T-helper 2 cell treated with Interferon-gamma antibody and Interleukin-4, amounts not matched to agents 5 μg/mL and 100 μg/mL, for 36 hours (primary cell): Measurements from ENCODE around the gene FAM78A.

Experiments used
- DNase-seq: peaks from one replicate; pipeline ENCODE4 v3.0.0; 2021; ENCODE audit warnings: low spot score
- H3K27ac Mint-ChIP-seq: one replicate; pipeline ENCODE4 v1.8.0; 2021; ENCODE audit warnings: mild to moderate bottlenecking, mixed read lengths
- H3K27me3 Mint-ChIP-seq: one replicate; pipeline ENCODE4 v1.8.0; 2021; ENCODE audit warnings: low read depth, mixed read lengths
- H3K36me3 Mint-ChIP-seq: one replicate; pipeline ENCODE4 v1.8.0; 2021; ENCODE audit warnings: low read depth, mixed read lengths
- H3K4me1 Mint-ChIP-seq: one replicate; pipeline ENCODE4 v1.8.0; 2021; ENCODE audit warnings: low read depth, mixed read lengths
- H3K4me3 Mint-ChIP-seq: one replicate; pipeline ENCODE4 v1.8.0; 2022; ENCODE audit warnings: mild to moderate bottlenecking, moderate library complexity, mixed read lengths
- H3K9me3 Mint-ChIP-seq: one replicate; pipeline ENCODE4 v1.8.0; 2021; ENCODE audit warnings: mixed read lengths

FAM78A gene, protein sequence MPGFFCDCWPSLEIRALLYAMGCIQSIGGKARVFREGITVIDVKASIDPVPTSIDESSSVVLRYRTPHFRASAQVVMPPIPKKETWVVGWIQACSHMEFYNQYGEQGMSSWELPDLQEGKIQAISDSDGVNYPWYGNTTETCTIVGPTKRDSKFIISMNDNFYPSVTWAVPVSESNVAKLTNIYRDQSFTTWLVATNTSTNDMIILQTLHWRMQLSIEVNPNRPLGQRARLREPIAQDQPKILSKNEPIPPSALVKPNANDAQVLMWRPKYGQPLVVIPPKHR

DNA sequence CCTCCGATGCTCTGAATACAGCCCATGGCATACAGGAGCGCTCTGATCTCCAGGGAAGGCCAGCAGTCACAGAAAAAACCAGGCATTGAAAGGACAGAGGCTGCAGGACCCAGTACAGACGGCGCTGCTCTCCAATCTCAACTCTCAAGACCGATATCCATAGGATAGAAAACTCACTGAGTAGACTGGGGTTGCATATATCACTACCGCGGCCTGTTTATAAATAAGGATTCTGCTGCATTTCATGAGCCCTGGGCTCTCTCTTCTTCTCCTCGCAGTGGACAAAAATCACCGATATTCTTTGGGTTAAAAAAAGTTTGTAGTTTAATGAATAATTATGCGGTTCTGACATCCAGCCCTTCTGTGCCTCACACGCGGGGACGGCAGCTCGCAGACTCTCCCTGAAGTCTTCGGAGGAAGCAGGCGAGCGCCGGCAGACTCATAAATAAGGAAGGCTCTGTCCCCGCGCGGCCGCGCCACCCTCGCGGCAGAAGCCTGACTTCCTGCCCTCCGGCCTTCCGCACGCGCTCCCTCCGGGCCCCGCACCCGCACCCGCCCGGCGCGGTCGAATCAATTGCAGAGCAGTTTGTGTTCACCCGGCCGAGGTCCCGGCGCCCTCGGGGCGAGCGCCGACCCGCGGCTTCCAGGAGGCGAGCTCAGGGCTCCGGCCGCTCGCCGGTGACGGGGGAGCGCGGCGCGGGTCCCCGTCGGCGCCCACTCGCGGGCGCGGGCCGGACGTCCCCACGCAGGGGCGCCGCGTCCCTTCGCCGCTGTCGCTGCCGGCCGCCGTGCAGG, at the start of gene FAM78A:
TSS of gene FAM78A (minus strand) at position 417 of the 795 bp plus-strand sequence. CDS start at position 86, 331 bp downstream.
- Mint-ChIP-seq H3K36me3 (peaks cover 48% of the 10 kb centered on the region), H3K27me3 (peaks cover 4% of the 10 kb centered on the region), H3K4me3 (peak within 1 kb of the TSS; percentile 89), H3K27ac (peak within 1 kb of the TSS; percentile 96), H3K4me1 (peaks cover 30% of the 10 kb centered on the region), H3K9me3 (no peaks in the 10 kb centered on the region)
- peak; percentile 49 for DNase-seq

DNA sequence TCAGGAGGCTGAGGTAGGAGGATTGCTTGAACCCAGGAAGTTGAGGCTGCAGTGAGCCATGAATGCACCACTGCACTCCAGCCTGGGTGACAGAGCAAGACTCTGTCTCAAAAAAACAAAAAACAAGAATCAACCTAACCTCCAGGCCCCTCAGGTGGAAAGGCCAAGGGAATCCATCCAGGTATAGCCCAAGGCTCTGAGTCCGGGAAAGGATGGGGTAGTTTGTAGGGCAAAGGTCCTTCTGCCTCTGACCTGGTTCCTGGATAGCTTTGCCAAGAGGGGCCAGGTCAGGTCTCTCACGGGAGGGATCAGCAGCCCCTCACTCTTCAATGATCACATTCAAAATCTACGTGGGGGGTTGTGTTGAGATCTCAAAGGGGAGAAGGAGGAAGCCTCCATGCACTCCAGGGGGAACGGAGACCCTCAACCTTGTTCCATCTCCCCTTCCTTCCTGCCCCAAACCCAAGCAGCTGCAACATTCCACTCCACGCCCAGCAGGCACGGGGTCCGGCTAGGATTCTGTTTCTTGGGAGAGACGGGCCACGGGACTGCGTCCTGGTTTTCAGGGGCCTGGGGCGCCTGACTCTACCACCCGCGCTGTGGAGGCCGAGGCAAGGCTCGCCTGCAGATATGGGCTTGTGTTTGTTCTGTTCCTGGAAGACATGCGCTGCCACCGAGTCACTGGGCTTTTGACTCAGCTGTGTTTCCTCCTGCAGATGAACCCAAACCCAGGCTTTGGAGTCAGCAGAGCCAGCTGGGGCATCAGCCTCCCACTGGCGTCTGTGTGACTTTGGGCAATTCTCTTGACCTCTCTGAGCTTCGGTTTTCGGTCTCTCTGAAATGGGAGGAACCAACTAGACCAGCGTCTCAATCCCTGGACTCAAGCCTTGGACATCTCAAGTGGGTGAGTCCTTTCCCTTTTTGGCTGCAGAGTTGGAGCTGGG, 48.7 kb upstream of the FAM78A start:
- Mint-ChIP-seq H3K4me3 (no peak overlapping the region), H3K36me3 (no peaks in the 10 kb centered on the region), H3K27ac (no peak overlapping the region), H3K4me1 (no peaks in the 10 kb centered on the region), H3K27me3 (peaks cover 2% of the 10 kb centered on the region), H3K9me3 (no peaks in the 10 kb centered on the region)
- no peak for DNase-seq

DNA sequence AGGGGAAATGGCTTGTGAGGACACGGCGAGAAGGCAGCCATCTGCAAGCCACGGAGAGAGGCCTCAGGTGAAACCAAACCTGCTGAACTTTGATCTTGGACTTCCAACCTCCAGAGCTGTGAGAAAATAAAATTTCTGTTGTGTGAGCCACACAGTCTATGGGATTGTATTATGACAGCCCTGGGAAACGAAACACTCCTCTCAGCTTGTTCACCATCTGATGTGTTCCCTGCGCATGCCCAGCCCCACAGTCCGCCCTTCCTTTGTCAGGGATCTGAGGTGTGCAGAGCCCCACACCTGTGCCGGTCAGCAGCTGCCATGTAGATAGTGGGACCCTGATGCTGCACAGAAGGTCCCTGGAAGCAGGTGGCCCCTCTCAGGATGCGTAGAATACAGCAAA, 47.3 kb upstream of the FAM78A start:
- DNase-seq = no peak
- H3K27ac Mint-ChIP-seq = no peak overlapping the region
- H3K9me3 Mint-ChIP-seq = no peaks in the 10 kb centered on the region
- peaks cover 2% of the 10 kb centered on the region for H3K27me3 Mint-ChIP-seq
- no peaks in the 10 kb centered on the region for H3K4me1 Mint-ChIP-seq
- H3K4me3 Mint-ChIP-seq = no peak overlapping the region
- no peaks in the 10 kb centered on the region for H3K36me3 Mint-ChIP-seq

DNA sequence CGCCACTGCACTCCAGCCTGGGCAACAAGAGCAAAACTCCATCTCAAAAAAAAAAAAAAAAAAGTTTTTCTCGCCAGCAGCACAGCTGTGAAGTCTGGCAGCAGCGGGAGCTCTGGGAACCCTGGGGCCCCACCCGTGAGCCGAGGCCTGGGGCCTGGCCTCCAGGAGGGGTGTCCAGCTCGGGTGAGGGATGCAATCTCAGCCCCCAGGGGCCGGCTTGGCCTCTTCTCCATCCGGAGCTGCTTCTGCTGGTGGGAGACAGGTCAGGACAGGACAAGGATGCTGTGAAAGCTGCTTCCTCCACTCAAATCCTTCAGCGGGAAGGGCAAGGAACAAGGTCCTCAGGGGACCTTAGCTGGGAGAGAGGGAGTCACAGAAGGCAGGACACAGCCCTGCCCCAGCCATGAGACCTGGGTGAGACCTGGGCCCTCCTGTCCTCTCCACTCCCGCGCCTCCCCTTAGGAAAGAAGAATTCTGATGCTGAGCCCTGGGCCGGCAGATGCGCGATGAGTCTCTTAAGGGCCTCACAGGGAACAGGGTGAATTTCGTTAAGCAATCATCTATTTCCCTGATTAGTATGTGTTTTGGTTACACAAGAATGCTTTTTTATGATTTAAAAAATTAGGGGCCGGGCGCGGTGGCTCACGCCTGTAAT, 43.8 kb upstream of the FAM78A start:
- no peaks in the 10 kb centered on the region for H3K9me3 Mint-ChIP-seq
- H3K27me3 Mint-ChIP-seq = no peaks in the 10 kb centered on the region
- no peaks in the 10 kb centered on the region for H3K36me3 Mint-ChIP-seq
- no peak overlapping the region for H3K4me3 Mint-ChIP-seq
- no peak overlapping the region for H3K27ac Mint-ChIP-seq
- no peaks in the 10 kb centered on the region for H3K4me1 Mint-ChIP-seq
- no peak for DNase-seq

DNA sequence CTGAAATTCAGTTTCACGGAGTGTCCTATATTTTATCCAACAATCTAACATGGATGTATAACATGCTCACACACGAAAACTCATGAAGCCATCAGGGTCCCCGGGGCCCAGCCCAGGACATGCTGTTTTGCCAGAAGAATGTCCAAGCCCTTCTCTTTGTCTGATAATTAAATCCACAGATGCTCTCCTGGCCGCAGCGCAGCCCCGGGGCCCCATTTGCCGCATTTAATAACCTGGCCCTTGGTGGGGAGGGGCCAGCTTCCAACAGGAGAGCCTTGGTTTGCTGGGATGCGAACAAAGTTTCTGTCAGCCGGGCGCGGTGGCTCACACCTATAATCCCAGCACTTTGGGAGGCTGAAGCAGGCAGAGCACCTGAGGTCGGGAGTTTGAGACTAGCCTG, 43.2 kb upstream of the FAM78A start:
- Mint-ChIP-seq H3K36me3 (no peaks in the 10 kb centered on the region), H3K4me3 (no peak overlapping the region), H3K27ac (no peak overlapping the region), H3K4me1 (no peaks in the 10 kb centered on the region), H3K27me3 (no peaks in the 10 kb centered on the region), H3K9me3 (no peaks in the 10 kb centered on the region)
- no peak for DNase-seq

DNA sequence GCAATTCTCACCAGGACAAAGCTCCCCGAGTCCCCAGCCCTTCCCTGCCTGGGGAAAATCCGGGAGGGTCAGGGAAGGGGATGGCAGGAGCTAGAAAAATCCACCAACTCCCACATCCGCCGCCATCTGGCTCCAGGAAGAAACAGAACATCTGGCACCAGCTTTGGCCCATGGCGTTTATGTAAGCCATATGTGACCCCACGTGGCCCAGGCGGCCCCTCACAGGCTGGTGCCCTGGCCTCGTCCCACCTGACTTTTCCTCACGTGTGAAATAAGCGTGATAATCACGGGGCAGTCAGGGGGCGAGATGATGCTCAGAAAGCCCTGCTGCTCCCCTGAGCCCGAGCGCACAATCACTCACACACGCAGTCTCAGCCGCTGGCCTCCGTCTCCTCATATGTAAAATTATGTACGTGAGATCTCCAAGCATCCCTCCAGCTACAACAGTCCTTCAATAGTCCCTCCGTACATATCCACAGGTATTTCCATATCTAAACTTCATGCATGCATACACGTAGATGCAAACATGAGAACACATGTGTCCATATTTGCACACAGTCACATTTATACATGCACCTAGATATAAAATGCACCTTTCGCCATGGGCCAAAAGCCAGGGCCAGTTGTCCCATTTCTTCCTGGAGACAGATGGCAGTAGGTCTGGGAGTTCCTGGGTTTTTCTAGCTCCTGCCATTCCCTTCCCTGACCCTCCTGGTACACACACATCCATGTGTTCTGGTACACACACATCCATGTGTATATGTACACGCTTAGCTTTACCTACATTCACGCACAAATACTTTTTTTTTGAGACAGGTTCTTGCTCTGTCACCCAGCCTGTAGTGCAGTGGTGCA, 42.1 kb upstream of the FAM78A start:
- no peaks in the 10 kb centered on the region for H3K9me3 Mint-ChIP-seq
- H3K4me1 Mint-ChIP-seq = no peaks in the 10 kb centered on the region
- no peaks in the 10 kb centered on the region for H3K27me3 Mint-ChIP-seq
- no peak overlapping the region for H3K27ac Mint-ChIP-seq
- H3K36me3 Mint-ChIP-seq = no peaks in the 10 kb centered on the region
- DNase-seq = no peak
- H3K4me3 Mint-ChIP-seq = no peak overlapping the region

DNA sequence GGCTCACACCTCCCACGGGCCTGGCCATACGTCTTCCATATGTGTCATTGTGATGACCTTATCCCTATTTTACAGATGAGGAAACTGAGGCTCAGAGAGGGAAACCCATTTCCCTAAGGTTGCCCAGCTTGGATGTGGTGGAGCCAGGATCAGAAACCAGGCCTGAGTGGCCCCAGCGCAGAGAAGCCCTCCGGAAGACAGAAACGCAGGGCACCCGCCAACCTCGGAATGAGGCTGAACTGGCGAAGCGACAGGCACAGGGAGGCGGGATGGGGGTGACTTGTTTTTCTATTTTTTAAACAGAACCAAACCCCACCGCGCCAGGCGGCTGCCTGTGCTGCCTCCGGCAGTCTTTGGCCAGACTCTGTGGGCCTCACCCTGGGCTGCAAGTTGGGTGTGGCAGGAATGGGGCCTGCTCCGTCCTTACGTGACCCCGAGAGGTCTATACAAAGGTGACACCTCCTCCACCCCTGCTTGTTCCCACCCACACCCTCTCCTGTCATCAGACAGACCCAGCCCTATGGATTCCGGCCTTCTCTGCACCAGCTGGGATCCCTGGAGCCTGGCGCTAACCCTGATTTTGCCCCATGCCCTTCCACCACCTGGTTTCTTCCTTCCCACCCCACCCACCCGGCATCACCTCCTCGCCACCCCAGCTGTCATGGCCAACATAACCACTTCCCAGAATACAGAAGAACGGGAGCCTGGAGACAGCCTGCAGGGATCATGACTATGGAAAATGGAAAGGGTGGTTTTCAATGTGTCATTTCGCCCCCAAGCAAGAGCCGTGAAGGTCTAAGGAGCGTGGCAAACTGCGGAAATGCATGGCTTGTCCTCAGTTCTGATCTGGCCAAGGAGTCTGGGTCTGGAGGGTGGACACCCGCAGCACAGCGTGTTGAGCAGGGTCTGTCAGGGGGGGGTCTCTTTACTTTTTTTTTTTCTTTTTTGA, 36.8 kb upstream of the FAM78A start:
- Mint-ChIP-seq H3K36me3 (no peaks in the 10 kb centered on the region), H3K27ac (peak overlapping the region; percentile 84), H3K4me3 (no peak overlapping the region), H3K4me1 (peaks cover 11% of the 10 kb centered on the region), H3K27me3 (no peaks in the 10 kb centered on the region), H3K9me3 (no peaks in the 10 kb centered on the region)
- DNase-seq = no peak

DNA sequence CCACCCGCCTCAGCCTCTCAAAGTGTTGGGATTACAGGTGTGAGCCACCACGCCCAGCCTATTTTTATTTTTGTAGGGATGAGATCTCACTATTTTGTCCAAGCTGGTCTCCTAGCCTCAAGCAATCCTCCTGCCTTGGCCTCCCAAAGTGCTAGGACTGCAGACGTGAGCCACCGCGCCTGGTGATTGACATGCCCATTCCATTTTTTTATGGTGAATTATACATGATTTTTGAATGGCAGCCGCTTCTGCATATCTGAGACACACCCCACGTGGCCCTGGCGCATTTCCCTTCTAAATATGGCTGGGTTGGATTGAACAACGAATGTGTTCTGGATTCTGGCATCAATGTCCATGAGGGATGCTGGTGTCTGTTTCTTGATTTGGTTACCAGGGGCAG, 35.9 kb upstream of the FAM78A start:
- peaks cover 11% of the 10 kb centered on the region for H3K4me1 Mint-ChIP-seq

DNA sequence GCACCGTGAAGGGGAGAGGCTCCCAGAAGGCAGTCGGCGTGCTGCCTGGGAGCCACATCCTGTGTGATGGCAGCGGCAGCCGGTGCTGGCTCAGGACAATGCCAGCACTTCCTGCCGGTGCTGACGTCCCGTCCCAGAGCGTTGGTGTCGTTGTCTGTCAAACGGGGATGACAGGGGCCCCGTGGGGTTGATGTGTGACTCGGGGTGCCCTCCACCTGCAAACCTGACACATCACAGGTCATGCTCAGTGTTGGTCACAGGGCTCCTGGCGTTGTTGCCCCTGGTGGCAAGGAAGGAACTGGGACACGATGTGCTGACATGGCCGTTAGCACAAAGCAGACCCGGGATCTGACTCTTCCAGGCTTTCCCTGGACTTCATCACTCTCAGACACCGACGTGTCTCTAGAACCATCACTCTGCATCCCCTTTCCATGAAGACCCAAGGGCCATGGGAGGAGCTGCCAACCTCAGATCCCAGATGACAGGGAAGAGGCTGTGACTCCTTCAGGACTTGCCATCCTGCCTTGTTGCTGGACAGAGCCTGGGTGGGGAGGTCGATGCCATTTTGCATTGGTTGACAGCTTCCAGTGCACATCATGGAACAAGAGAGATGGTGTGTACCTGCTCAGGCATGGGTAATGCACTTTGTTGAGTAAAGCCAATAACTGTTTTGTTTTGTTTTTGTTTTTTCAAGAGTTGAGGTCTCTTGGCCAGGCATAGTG, 34.7 kb upstream of the FAM78A start:
- peak; percentile 53 for DNase-seq
- Mint-ChIP-seq H3K4me1 (peaks cover 11% of the 10 kb centered on the region), H3K27ac (peak overlapping the region; percentile 65), H3K4me3 (peak overlapping the region; percentile 59), H3K9me3 (no peaks in the 10 kb centered on the region), H3K27me3 (no peaks in the 10 kb centered on the region), H3K36me3 (no peaks in the 10 kb centered on the region)

More for the DNA sequence above, 35.9 kb upstream of the FAM78A start:
- no peaks in the 10 kb centered on the region for H3K9me3 Mint-ChIP-seq
- no peak overlapping the region for H3K27ac Mint-ChIP-seq
- no peak for DNase-seq
- no peak overlapping the region for H3K4me3 Mint-ChIP-seq
- no peaks in the 10 kb centered on the region for H3K27me3 Mint-ChIP-seq
- H3K36me3 Mint-ChIP-seq = no peaks in the 10 kb centered on the region

DNA sequence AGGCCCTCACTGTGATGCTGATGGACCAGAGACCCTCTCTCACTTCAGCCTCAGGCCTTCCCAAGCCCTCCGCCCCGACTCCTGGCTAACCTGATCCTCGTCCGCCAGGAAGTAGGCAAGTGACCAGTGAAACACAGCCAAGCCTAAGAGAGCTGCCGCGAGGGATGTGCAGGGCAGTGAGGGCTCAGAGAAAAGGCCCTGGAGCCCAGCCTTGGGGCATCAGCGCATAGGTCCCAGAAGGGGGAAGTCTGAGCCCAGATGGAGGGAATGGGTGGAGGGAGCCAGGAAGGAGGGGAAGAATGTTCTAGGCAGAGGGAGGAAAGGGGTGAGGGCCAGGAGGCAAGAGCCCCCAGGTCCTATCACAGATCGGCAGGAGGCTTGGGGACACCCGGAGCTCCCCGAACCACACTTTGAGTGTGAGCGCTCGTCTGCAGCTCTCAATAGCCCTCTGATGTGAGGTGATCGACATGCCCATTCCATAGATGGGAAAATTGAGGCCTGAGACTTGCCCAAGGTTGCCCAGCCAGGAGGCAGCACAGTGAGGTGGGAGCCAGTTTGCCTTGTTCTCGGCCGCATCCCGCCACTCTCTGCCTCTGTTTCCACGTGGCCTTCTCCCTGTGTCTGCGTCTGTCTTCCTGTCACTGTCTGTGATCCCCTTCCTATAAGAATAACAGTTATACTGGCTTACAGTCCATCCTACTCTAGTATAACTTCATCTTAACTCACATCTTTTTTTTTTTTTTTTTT, 33.4 kb upstream of the FAM78A start:
- H3K4me3 Mint-ChIP-seq = no peak overlapping the region
- no peak for DNase-seq
- peaks cover 11% of the 10 kb centered on the region for H3K4me1 Mint-ChIP-seq
- H3K27ac Mint-ChIP-seq = no peak overlapping the region
- no peaks in the 10 kb centered on the region for H3K27me3 Mint-ChIP-seq
- no peaks in the 10 kb centered on the region for H3K36me3 Mint-ChIP-seq
- H3K9me3 Mint-ChIP-seq = no peaks in the 10 kb centered on the region

DNA sequence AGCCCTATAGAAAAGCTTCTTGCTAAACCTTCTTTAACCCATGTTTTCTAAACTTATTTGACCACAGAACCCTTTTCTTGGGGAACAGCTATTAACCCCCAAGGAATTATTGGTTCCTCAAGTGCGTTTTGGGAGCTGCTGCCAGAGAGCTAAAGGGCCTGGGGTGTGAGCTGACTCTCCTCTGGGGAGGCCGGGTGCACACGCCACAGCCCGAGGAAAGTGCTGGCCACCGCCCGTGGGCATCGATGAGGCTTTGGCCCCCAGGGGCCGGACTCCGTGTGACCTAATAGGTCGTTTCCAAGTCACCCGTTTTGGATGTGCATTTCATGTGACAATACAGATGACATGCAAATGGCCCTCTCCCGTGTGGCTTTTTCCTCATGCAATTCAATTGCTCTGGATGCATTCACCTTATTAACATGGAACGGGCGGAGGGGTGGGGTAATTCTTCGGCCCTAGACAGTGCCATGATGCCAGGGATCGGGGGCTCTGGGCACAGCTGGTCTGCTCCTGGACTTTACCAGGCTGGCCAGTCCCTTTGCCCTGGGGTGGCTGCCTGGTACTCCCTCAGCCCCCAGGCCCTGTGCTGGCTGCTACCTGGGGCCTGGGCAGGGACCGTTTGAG, 32.7 kb upstream of the FAM78A start:
- no peak overlapping the region for H3K4me3 Mint-ChIP-seq
- DNase-seq = no peak
- no peaks in the 10 kb centered on the region for H3K9me3 Mint-ChIP-seq
- H3K27me3 Mint-ChIP-seq = no peaks in the 10 kb centered on the region
- H3K4me1 Mint-ChIP-seq = peaks cover 11% of the 10 kb centered on the region
- H3K27ac Mint-ChIP-seq = no peak overlapping the region
- H3K36me3 Mint-ChIP-seq = no peaks in the 10 kb centered on the region
